ENCODE data around the gene BAIAP3.
A peak's percentile ranks its signal among the peaks of the same experiment; 100 is the strongest.
"Not testable (repeated sequence)": the region's sequence is repeated elsewhere in the genome, so short reads cannot be mapped to it uniquely, and the experiment has no call there.

The BAIAP3 gene, protein sequence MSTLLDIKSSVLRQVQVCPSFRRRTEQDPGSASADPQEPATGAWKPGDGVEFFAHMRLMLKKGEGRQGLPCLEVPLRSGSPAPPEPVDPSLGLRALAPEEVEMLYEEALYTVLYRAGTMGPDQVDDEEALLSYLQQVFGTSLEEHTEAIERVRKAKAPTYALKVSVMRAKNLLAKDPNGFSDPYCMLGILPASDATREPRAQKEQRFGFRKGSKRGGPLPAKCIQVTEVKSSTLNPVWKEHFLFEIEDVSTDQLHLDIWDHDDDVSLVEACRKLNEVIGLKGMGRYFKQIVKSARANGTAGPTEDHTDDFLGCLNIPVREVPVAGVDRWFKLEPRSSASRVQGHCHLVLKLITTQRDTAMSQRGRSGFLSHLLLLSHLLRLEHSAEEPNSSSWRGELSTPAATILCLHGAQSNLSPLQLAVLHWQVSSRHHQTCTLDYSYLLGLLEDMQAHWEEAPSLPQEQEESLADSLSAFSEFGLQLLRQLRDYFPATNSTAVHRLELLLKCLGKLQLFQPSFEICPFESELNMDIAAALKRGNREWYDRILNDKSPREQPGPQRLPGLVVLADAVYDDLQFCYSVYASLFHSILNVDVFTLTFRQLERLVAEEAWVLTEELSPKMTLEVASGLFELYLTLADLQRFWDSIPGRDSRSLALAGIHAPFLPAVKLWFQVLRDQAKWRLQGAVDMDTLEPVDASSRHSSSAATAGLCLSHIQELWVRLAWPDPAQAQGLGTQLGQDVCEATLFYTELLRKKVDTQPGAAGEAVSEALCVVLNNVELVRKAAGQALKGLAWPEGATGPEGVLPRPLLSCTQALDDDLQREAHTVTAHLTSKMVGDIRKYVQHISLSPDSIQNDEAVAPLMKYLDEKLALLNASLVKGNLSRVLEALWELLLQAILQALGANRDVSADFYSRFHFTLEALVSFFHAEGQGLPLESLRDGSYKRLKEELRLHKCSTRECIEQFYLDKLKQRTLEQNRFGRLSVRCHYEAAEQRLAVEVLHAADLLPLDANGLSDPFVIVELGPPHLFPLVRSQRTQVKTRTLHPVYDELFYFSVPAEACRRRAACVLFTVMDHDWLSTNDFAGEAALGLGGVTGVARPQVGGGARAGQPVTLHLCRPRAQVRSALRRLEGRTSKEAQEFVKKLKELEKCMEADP

DNA sequence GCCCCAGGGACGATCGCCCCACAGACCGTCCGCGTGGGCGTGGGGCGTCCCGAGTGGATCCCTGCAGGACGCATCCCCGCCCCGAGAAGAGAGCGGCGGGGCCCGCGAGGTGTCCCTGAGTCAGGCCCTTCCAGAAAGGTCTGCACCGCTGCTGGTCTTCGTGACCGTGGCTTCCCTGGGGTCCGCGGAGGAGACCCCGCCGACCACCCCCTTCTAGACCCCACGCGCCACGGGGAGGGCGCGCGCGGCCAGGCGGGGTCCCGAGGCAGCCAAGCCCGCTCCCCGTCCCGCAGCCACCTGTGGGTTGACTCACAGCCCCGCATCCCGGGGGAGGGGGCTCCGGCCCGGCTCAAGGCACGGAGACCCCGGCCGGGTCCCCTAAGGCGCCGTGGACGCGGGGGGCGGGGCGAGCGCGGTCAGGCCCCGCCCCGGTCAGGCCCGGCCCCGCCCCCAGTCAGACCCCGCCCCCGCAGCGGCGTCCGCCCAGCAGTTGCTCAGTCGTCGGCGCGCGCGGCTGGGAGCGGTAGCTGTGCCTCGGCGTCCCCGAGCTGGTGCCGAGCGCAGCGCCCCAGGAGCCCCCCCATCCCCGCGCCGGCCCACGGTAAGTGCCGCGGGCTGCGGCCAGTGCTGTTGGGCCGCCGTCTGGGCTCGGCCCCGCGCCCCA is at the start of gene BAIAP3:
BAIAP3 (plus strand) TSS at position 497 of the 664 bp plus-strand sequence. CDS start 4,905 bp downstream, outside the sequence.
- no peak for DNase-seq (ENCODE audit: low spot score)

DNA sequence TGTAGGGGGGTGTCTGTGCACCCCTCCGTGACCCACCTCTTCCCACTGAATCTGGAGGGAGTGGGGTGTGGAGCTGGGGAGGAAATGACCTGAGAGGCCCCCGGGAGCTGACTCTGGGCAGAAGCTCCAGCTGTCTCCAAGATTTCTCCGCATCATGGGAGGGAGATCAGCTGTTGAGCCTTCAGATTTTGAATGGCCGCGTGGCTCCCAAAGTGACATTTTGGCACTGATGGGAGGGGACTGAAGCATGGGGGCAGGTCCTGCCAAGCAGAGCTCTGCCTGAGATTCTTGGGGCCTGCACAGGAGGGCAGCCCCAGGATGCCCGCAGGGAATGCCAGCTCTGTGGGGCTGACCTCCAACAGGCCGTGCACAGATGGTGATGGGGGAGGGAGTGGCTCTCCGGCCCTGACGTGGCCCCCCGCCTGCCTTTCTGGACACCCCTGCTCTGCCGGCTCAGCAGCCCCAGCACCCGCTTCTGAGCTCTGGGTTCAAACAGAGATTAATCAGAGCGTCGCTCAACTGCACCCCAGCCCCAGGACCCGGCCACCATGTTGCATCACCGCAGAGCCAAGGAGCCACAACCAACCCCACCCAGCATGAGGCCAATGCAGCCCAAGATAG is 49.3 kb upstream of the BAIAP3 start:
- DNase-seq (ENCODE audit: low spot score): no peak

- DNase-seq (ENCODE audit: low spot score): no peak
Observed at GRCh38 chr16:1285669-1286512, 47.6 kb upstream of the BAIAP3 start.

DNA sequence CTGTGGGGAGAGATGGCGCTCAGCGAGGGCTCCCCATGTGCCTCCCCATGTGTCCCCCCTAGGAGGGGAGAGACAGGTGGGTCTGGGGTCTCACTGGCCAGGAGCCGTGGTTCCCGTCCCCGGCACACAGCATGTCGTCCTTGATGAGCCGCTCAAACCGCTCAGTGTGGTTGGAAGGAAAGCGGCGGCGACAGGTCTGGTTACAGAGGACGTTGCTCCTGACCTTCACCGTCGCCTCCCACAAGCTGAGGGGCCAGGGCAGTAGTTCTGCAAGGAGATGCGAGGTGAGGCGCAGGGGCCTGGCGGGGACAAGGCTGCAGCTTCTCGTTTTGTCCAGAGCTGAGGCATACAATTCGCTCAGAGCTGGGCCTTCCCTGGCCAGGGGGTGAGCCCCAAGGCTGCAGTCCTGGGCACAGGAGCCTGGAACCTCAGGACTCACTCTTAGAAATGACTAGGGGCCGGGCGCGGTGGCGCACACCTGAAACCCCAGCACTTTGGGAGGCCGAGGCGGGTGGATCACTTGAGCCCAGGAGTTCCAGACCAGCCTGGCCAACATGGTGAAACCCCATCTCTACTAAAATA is 46.8 kb upstream of the BAIAP3 start:
- DNase-seq (ENCODE audit: low spot score): no peak

DNA sequence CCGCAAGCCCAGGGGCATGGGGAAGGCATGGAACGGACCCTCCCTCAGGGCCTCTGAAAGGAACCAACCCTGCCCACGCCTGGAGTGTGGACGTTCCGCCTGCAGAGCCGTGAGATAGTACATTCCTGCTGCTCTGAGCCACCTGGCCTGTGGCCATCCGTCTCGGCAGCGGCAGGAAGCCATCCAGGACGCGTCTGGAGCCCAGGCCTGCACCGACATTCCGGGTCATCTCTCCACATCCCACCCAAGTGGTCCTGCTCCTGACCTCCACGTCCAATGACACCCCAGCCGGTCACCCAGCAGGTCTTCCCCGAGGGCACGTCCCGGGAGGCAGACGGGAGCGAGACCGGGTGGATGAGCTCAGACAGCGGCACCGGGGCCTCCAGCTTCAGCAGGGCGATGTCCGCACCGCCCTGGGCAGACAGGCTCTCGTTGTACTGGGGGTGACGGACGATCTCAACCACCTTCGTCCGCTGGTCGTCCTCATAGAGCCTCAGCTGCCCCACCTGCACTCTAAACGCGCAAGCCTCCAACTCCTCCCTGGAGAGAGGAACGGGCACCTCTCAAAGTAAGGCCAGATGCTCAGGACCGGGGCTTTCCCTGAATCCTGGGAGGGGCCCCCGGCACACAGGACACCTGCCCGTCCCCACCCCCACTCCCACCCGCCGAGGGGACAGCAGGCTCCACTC is 45.3 kb upstream of the BAIAP3 start:
- no peak for DNase-seq (ENCODE audit: low spot score)

DNA sequence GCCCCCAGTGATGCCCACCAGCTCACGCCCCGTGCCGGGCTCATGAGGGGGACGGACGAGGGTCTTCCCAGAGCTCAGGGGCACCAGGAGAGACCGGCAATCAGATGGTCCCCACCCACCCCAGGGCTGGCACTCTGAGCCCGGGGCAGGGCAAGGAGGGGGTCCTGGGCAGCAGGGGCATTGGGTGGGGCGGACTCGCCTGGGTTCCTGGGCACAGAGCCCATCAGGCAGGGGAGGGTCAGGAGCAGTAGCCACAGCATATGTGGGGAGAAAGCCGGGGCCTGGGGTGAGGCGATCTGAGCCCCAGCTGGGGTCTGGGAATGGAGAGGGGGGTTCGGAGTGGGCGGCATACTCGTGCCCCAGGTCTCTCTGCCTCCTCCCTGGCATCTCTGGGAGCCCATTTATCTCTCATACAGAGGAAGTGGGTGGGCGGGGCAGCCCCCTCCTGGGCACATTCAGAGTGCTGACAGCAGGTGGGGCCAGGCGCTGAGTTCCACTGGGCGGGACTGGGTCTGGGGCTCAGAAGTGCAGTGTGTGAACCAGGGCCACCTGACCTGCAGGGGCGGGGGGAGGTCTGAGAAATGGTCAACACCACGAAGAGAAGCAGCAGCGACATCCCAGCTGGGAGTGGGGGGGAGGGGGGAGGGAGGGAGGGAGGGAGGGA is 44.5 kb upstream of the BAIAP3 start:
- DNase-seq (ENCODE audit: low spot score): no peak

- no peak for DNase-seq (ENCODE audit: low spot score)
Observed at GRCh38 chr16:1289477-1289866, 44.0 kb upstream of the BAIAP3 start.

GRCh38 chr16:1290063-1290501 is 43.4 kb upstream of the BAIAP3 start:
- DNase-seq (ENCODE audit: low spot score): no peak

GRCh38 chr16:1290860-1291575 is 42.4 kb upstream of the BAIAP3 start:
- no peak for DNase-seq (ENCODE audit: low spot score)

- no peak for DNase-seq (ENCODE audit: low spot score)
Observed at GRCh38 chr16:1291576-1291974, 41.9 kb upstream of the BAIAP3 start.

GRCh38 chr16:1292208-1292607 is 41.2 kb upstream of the BAIAP3 start:
- not testable (repeated sequence) for DNase-seq (ENCODE audit: low spot score)

- DNase-seq (ENCODE audit: low spot score): not testable (repeated sequence)
Observed at GRCh38 chr16:1292808-1293207, 40.6 kb upstream of the BAIAP3 start.

GRCh38 chr16:1293921-1294656 is 39.4 kb upstream of the BAIAP3 start:
- DNase-seq (ENCODE audit: low spot score): no peak

DNA sequence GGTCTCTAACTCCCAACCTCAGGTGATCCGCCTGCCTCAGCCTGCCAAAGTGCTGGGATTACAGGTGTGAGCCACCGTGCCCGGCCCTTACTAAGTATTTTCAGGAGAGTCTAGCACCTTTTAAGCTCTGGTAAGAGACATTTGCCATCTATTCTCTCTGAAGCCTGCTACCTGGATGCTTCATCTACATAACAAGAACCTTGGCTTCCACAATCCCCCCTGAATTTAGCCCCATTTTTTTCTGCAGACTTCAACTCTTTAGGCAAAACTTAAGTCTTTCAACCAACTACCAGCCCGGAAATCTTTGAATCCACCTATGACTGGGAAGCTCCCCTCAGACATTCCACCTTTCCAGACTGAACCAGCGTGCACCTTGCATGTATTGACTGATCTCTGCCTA is 38.0 kb upstream of the BAIAP3 start:
- DNase-seq (ENCODE audit: low spot score): no peak

GRCh38 chr16:1296688-1297017 is 36.8 kb upstream of the BAIAP3 start:
- not testable (repeated sequence) for DNase-seq (ENCODE audit: low spot score)

DNA sequence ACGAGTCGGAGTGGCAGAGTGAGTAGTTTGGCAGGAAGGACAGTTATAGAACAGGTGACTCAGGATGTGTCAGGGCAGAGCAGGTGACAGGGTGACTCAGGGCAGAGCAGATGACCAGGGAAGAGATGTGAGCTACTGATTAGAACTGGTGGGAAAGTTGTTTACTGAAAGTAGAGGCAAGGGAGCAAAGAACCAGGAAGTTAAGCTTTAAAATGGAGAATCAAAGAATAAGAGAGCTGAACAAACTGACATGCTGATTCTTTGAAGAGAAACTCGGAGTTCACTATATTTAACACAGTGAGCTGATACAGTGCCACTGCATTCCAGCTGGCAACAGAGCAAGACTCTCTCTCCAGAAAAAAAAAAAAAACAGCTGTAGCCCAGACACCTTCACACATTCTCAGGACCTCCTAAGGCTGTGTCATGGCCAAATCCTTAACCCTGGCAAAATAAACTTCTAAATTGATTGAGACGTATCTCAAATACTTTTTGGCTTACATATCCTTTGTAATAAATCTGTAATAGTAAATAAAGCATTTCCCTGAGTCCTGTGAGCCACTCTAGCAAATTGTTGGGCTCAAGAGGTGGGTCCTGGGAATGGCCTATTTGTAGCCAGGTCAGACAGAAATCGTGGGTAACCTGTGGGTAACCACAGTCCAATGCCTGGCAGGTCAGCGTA is 36.3 kb upstream of the BAIAP3 start:
- peak; percentile 58 for DNase-seq (ENCODE audit: low spot score)

GRCh38 chr16:1298406-1298805 is 35.0 kb upstream of the BAIAP3 start:
- no peak for DNase-seq (ENCODE audit: low spot score)
